Psoas muscle (tissue), 8 donors: ENCODE measurements around the gene SPDYE5. TPM values are rescaled to one million over a fixed set of nuclear protein-coding genes. Genes with fewer than 3 reads are reported as not detected.
"Not testable (repeated sequence)": the region's sequence is repeated elsewhere in the genome, so short reads cannot be mapped to it uniquely, and the experiment has no call there.

ENCODE experiments used
- ATAC-seq, 4 donors: fragments of 200-7000 bp; cut with Tn5 transposase; one replicate each; pipeline ENCODE4 v1.9.1; 2020; ENCODE audit warnings: moderate library complexity in 3 of 4, mild to moderate bottlenecking in 2 of 4
- DNase-seq, 2 donors: peaks; one replicate each; pipeline ENCODE4 v3.0.0-alpha.2; 2020
- H3K27ac ChIP-seq: fragments of 200-600 bp; one replicate; pipeline ENCODE4 v1.8.0; 2022
- H3K27me3 ChIP-seq, 3 donors: fragments of 200-600 bp in 1 of 3; one replicate each; pipeline versions ENCODE4 v1.6.1 to v1.8.0; 2013 to 2022; ENCODE audit warnings: low read length in 2 of 3, mild to moderate bottlenecking in 2 of 3, moderate library complexity in 1 of 3; ENCODE audit not compliant: insufficient read depth in 3 of 3
- H3K36me3 ChIP-seq, 2 donors: fragments of 200-600 bp in 1 of 2; one replicate each; pipeline versions ENCODE4 v1.6.1 to v1.8.0; 2013 to 2022; ENCODE audit warnings: low read depth in 1 of 2, mild to moderate bottlenecking in 1 of 2, moderate library complexity in 1 of 2; ENCODE audit not compliant: insufficient read depth in 1 of 2
- H3K4me1 ChIP-seq: fragments of 200-600 bp; one replicate; pipeline ENCODE4 v1.8.0; 2022
- H3K4me3 ChIP-seq: fragments of 200-600 bp; one replicate; pipeline ENCODE4 v1.8.0; 2022; ENCODE audit warnings: mild to moderate bottlenecking
- H3K9me3 ChIP-seq: fragments of 200-600 bp; one replicate; pipeline ENCODE4 v1.8.0; 2022
- CTCF ChIP-seq: fragments of 200-600 bp; IDR thresholded peaks from one replicate; pipeline ENCODE4 v1.8.0; 2022; ENCODE audit warnings: antibody characterized with exemption
- WGBS, 3 donors: extraction: QIAGEN DNeasy Blood & Tissue Kit; methylation state at CpG; one replicate each; pipeline versions ENCODE4 v1.1.6 to v1.1.7; 2013; 5-methylcytosine and 5-hydroxymethylcytosine counted together
- intact Hi-C, 2 donors: fragments of 100-400 bp; cut with DNase I; formaldehyde crosslinking; loops; one replicate each; pipeline versions ENCODE4 v1.11.0 to v1.14.2; 2022
- long read RNA-seq, 2 donors: library from polyadenylated mRNA; unstranded; transcript quantifications; one replicate each; pipeline ENCODE4 v2.0.0, GENCODE V29; 2021
- polyA plus RNA-seq, 3 donors: library from polyadenylated mRNA; stranded (reverse); fragments of 200-250 nt; gene quantifications; one replicate each; pipeline ENCODE4 v1.2.3, GENCODE V29; 2013
- total RNA-seq, 4 donors: library from RNA; stranded (reverse); fragmentation: NEBNext Ultra II Directional in 2 of 4; extraction: Animal tissue kit (Norgen Biotek cat#: 25700) in 2 of 4; gene quantifications; one replicate each; pipeline versions ENCODE4 v1.2.1 to v1.2.4, GENCODE V29; 2021 to 2023
- donor health status: healthy with polysubstance abuse.
- donor health status: DM: no; HTN: no; CAD: no; lungs with moderate emphysema.
- donor health status: Bipolar disorder and iron deficiency.
- donor health status: healthy.
- donor health status: DM: yes; HTN: yes; CAD: no.
- donor health status: DM: no; HTN: no; CAD: no.
- donor health status: DM: no; HTN: no; CAD: no.
- donor health status: DM: yes; HTN: yes; CAD: no.

The SPDYE5 gene
- total RNA-seq (under 1 TPM in 1 of 4 donors, not detected in 3; 0.28 TPM), polyA plus RNA-seq (under 1 TPM in 1 of 3 donors, not detected in 2; 0.01 TPM)
- long read RNA-seq, donor 1: 0 reads
- long read RNA-seq, donor 2, partial matches to known transcripts: 0 of 6 reads
- long read RNA-seq, donor 2, other reads (novel, unspliced or antisense): 6 of 6 reads

GRCh38 chr7:75492020-75492419 lies at the start of gene SPDYE5:
SPDYE5 (plus strand) TSS chr7:75492320; CDS start chr7:75494048, 1,728 bp downstream.
- H3K4me3 ChIP-seq, H3K9me3 ChIP-seq, ATAC-seq, intact Hi-C loops, DNase-seq, H3K27me3 ChIP-seq, H3K36me3 ChIP-seq, H3K4me1 ChIP-seq, H3K27ac ChIP-seq: not testable (repeated sequence)
- WGBS, 3 donors: 61 to 80% (median 79%) methylated on average over 4 to 5 of the region's 6 CpGs

GRCh38 chr7:75442465-75443111 lies 49.5 kb upstream of the SPDYE5 start:
- 0 to 1% (median 0%) methylated on average over 19 to 42 of the region's 76 CpGs for whole genome bisulfite sequencing, 3 donors
- H3K27me3 ChIP-seq, intact Hi-C loops, H3K9me3 ChIP-seq, H3K4me1 ChIP-seq, DNase-seq: not testable (repeated sequence)
- peak; percentile 96 to 98 (median 98) for ATAC-seq
- Histone ChIP-seq H3K27ac (peak overlapping the region; percentile 86), H3K36me3 (peaks cover 0 to 34% of the 10 kb centered on the region in 2 donors), H3K4me3 (peak overlapping the region; percentile 71)

GRCh38 chr7:75449946-75450345 lies 42.2 kb upstream of the SPDYE5 start:
- intact Hi-C loops: not testable (repeated sequence)
- 71 to 82% (median 72%) methylated on average over 3 of the region's 5 CpGs for WGBS, 3 donors

DNA sequence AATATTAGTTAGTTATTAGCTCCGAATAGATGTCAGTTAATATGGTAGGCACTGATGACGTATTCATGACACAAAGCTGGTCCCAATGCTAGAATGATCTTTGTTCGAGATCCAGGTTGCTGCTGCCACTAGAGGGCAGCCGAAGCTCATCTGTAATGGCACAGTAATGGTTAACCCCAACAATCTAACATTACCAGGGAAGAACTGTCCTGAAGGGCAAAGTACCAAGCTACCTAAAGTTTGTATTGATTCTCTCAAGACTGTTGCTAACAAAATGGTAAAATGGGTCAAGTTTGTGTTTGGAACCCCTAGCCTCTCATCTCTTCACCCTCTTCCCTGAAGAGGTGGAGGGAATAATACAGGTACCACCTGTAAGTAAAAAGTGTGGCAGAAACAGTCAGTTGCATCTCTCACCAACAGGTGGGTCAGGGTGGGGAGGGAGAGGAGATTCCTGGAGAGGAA lies 39.6 kb upstream of the SPDYE5 start:
- H3K27me3 ChIP-seq, H3K36me3 ChIP-seq, H3K4me1 ChIP-seq, H3K9me3 ChIP-seq, H3K27ac ChIP-seq, DNase-seq, H3K4me3 ChIP-seq, intact Hi-C loops: not testable (repeated sequence)
- WGBS, 3 donors: 5 to 20% (median 6%) methylated on average over 3 of the region's 4 CpGs
- peak; percentile 50 for TF ChIP-seq CTCF
- ATAC-seq: peak; percentile 77 to 86 (median 78)

More at GRCh38 chr7:75449946-75450345, 42.2 kb upstream of the SPDYE5 start:
- H3K36me3 ChIP-seq, H3K4me3 ChIP-seq, H3K27ac ChIP-seq, ATAC-seq, H3K9me3 ChIP-seq, H3K4me1 ChIP-seq, DNase-seq, H3K27me3 ChIP-seq: not testable (repeated sequence)

GRCh38 chr7:75456403-75456802 lies 35.7 kb upstream of the SPDYE5 start:
- 76 to 96% (median 93%) methylated on average over 4 to 8 of the region's 10 CpGs for WGBS, 3 donors
- H3K27ac ChIP-seq, H3K27me3 ChIP-seq, DNase-seq, H3K4me3 ChIP-seq, H3K9me3 ChIP-seq, H3K4me1 ChIP-seq, intact Hi-C loops, H3K36me3 ChIP-seq, ATAC-seq: not testable (repeated sequence)

GRCh38 chr7:75458034-75458433 lies 34.1 kb upstream of the SPDYE5 start:
- intact Hi-C loops, H3K36me3 ChIP-seq, H3K4me3 ChIP-seq, H3K9me3 ChIP-seq, H3K4me1 ChIP-seq, ATAC-seq, H3K27me3 ChIP-seq, DNase-seq, H3K27ac ChIP-seq: not testable (repeated sequence)
- 88 to 100% (median 92%) methylated on average over 1 of the region's 5 CpGs for WGBS, 3 donors

DNA sequence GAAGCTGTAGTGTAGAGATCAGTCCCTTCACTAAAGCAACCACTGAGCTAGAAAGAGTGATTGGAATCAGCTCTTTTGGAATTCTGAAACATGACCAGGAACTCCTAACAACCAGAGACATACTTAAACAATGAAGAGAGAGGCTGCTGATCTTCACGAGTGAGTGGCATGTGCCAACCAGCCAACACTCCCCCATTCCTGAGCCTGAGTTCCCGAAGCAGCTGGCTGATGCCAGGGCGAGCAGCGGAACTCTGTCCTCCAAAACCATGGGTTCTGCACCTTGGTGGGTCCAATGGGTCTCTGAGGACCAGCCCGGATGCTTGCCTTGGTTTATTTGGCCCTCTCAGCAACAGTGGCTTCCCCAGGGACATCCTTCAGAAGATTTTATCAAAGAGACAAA lies 31.6 kb upstream of the SPDYE5 start:
- peak; percentile 46 to 76 (median 68) for ATAC-seq
- H3K4me1 ChIP-seq, H3K27ac ChIP-seq, intact Hi-C loops, H3K4me3 ChIP-seq, DNase-seq, H3K9me3 ChIP-seq, H3K36me3 ChIP-seq, H3K27me3 ChIP-seq: not testable (repeated sequence)
- WGBS, 3 donors: 47 to 50% (median 49%) methylated on average over 4 of the region's 5 CpGs

- H3K4me3 ChIP-seq, DNase-seq, intact Hi-C loops, H3K27ac ChIP-seq, H3K9me3 ChIP-seq, H3K4me1 ChIP-seq, H3K27me3 ChIP-seq: not testable (repeated sequence)
- peaks cover 0 to 36% of the 10 kb centered on the region in 2 donors for H3K36me3 ChIP-seq
- 90 to 98% methylated on average over 2 to 3 of the region's 4 CpGs; no CpG with 5 or more reads in 1 of the 3 donors for WGBS, 3 donors
- ATAC-seq: peak in 1 of 4 donors; percentile 60
Measured at GRCh38 chr7:75470166-75470565, 22.0 kb upstream of the SPDYE5 start.

DNA sequence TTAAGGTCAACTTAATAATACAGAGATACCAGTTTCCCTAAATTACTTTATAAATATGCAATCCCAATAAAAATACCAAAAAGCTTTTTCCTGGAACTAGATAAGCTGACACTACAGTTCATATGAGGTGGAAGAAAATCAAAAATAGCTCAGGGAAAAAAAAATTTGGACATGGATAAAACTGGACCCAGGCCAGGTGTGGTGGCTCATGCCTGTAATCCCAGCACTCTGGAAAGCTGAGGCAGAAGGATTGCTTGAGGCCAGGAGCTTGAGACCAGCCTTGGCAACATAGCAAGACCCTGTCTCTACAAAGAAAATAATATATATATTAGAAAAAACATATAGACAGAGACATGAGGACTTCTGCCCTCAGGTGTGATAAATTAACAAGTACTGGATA lies 14.7 kb upstream of the SPDYE5 start:
- peak in 1 of 4 donors; percentile 66 for ATAC-seq
- H3K27me3 ChIP-seq, H3K4me3 ChIP-seq, H3K4me1 ChIP-seq, H3K27ac ChIP-seq, intact Hi-C loops, H3K9me3 ChIP-seq, DNase-seq: not testable (repeated sequence)
- peaks cover 0 to 26% of the 10 kb centered on the region in 2 donors for H3K36me3 ChIP-seq

DNA sequence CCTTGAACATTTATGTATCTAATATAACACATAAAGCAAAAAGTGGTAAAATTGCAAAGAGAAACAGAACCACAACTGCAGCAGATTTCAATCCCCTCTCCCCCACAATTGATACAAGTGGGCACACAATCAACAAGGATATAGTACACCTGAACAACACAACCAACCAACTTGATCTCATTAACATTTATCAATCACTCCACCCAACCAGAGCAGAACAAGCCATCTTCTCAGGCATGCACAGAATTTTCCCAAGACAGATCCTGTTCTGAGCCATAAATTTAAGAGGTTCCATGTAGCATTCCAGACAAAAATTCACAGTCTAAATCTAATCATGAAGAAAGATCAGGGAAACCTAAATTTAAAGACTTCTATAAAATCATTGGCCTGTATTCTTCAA lies 11.8 kb upstream of the SPDYE5 start:
- intact Hi-C loops: not testable (repeated sequence)

More for the DNA sequence above, 11.8 kb upstream of the SPDYE5 start:
- ATAC-seq, H3K4me1 ChIP-seq, H3K4me3 ChIP-seq, DNase-seq, H3K27me3 ChIP-seq, H3K9me3 ChIP-seq, H3K27ac ChIP-seq: not testable (repeated sequence)
- H3K36me3 ChIP-seq: peaks cover 0 to 17% of the 10 kb centered on the region in 2 donors
